Stimulated activated CD8-positive, alpha-beta memory T cell treated with anti-CD3 and anti-CD28 coated beads, Interleukin-12 subunit alpha, Interleukin-12 subunit beta, amount 100 ng/mL, for 24 hours (primary cell): ENCODE data around the gene TBL1X.

ENCODE experiments used
- DNase-seq: peaks from one replicate; pipeline ENCODE4 v3.0.0-alpha.2; 2020; ENCODE audit errors: extremely low read depth

The TBL1X gene

DNA sequence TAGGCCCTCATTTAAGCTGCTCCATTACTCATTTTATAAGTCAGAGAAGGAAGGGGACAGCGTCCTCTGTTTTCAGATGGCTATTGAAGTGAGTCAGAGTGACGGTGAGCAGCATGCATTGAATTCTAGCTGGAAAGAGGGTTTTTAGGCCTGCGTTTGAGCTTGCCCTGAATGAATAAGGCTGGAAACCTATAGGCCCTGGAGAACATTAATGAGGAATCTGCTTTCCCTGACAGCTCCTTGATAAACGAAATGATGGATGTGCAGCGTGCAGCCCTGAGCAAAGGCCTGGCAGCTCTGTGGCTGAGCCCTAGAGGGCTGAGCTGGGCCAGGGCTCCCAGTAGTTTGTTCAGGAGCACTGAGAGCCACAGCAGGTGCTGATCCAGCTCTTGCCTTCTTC, 33.4 kb downstream of the TBL1X start:
- DNase-seq, result no peak

- no peak for DNase-seq
Measured at GRCh38 chrX:9500584-9500983, 35.7 kb downstream of the TBL1X start.

GRCh38 chrX:9501362-9501761, 36.5 kb downstream of the TBL1X start:
- no peak for DNase-seq

DNA sequence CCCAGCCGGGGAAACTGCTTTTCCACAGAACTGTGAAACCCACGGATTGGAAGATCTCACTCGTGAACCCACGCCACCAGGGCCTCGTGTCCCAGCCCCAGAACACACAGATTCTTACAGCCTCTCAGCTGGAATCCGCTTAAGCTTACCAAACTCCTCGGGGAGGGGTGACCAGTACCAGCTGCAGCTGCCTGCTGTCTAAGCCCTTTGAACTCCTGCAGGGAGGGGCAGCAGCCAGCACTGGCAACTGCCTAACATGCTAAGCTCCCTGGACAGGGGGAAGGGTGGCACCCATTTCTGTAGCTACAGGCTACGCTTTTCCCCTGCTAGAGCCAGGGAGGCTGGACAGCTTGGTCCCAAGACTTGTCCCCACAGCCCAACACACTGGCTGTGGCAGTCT, 38.4 kb downstream of the TBL1X start:
- DNase-seq, result no peak

- no peak for DNase-seq
Measured at GRCh38 chrX:9510366-9510765, 45.5 kb downstream of the TBL1X start.

- DNase-seq, result no peak
Measured at GRCh38 chrX:9510980-9511379, 46.1 kb downstream of the TBL1X start.

DNA sequence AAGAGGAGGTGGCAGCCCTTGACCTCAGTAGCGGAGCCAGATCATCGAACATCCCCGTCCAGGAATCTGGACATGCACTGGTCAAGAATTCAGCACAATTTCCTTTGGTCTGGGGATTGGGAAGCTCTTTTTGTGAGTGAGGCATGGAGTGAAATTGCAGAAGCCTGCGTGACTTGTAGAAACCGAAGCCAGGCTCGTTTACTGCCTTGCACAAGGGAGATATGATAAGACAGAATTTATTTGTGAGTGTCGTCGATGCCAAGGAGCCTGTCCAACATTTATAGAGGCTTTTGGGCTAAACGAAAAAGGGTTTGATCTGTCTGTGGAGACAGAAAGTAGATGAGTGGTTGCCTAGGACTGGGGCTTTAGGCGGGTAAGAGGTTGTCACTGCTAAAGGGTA, 50.6 kb downstream of the TBL1X start:
- DNase-seq, result no peak

- DNase-seq, result no peak
Measured at GRCh38 chrX:9515973-9516538, 51.2 kb downstream of the TBL1X start.

GRCh38 chrX:9516635-9517034, 51.8 kb downstream of the TBL1X start:
- DNase-seq, result no peak

GRCh38 chrX:9518051-9518450, 53.2 kb downstream of the TBL1X start:
- DNase-seq, result no peak

DNA sequence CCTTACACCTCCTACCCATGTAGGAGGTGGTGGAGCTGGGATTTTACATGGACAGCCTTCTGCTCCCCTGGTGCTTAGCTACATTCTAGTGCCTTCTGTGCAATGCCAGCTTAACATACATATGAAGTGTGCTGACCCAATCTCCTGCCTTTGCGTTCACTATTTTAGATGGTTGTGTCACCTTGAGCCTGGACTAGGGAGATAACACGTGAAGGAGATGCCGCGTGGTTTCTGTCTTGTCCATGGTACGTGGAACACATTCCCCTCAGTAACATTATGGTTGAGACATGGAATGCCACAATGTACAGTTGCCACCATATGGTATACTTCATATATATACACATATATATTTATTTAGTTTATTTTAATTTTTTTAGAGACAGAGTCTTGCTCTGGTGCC, 54.0 kb downstream of the TBL1X start:
- DNase-seq, result no peak

DNA sequence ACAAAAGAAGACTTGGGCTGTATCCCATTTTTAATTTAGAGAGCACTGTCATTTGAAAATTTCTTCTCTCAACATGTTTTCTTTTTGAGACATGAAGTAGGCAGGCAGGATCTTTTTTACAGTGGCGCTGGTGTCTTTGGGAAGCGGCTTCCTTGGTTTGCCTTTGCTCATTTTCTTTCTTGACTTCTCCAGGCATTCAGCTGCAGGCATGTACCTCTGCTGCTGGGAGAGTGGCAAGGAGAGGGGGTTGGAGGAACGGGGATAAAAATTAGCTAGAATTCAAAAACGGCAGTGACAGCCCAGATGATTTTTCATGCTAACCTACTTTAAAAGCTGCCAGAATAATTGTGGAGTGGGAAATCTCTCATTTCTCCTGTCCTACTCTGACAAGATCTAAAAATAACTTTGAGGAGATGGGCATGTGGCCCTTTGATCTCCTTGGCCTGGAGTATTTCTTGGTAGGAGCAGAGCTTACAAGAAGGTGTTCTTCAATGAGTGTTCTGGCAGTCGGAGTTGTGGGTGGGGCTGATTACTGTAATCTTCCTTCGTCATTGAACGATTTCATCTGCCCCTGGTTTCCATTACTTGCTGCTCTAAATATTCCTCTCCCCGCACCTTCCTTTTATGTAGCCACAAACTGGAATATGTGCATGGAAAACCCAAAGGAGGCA, 54.8 kb downstream of the TBL1X start:
- no peak for DNase-seq

- no peak for DNase-seq
Measured at GRCh38 chrX:9520217-9520590, 55.3 kb downstream of the TBL1X start.

GRCh38 chrX:9522378-9523155, 57.7 kb downstream of the TBL1X start:
- no peak for DNase-seq

- DNase-seq, result no peak
Measured at GRCh38 chrX:9525511-9526248, 60.8 kb downstream of the TBL1X start.

DNA sequence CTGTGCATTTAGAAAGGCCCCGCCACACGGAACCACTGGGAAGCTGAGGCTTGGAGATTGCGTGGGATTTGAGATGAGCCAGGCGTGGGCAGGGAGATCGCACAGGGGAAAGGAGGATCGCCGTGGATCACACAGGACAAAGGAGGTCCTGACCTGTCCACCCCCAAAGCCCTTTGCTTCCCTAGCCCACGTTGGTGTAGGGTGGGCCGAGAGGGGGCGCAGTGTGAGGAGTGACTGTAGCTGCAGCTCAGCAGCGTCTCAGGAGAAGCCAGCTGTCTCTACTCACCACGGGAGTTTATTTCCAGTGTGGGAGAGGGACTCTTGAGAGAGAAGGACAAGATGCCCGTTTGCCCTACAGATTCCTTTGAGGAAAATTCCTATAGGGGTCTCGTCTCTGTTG, 62.1 kb downstream of the TBL1X start:
- no peak for DNase-seq

- DNase-seq, result no peak
Measured at GRCh38 chrX:9528498-9528897, 63.6 kb downstream of the TBL1X start.

GRCh38 chrX:9529223-9529622, 64.4 kb downstream of the TBL1X start:
- no peak for DNase-seq

GRCh38 chrX:9530848-9531274, 66.0 kb downstream of the TBL1X start:
- no peak for DNase-seq

DNA sequence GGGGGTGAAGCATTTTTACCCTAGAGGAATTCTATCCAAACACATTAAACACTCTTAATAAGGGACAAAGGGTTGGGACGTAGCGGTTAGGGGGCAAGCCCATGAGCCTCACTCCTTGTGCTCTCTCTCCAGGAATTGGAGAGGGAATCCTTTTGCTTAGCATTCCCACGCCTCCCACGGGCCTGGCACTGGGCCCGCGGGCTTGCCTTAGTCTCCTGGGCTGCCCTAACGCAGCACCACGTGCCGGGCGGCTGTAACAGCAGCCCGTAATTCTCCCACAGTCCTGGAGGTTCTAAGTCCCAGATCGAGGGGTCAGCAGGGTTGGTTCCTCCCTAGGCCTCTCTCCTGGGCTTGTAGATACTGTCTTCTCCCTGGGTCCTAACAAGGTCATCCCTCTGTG, 67.5 kb downstream of the TBL1X start:
- no peak for DNase-seq

- no peak for DNase-seq
Measured at GRCh38 chrX:9533611-9534010, 68.8 kb downstream of the TBL1X start.

DNA sequence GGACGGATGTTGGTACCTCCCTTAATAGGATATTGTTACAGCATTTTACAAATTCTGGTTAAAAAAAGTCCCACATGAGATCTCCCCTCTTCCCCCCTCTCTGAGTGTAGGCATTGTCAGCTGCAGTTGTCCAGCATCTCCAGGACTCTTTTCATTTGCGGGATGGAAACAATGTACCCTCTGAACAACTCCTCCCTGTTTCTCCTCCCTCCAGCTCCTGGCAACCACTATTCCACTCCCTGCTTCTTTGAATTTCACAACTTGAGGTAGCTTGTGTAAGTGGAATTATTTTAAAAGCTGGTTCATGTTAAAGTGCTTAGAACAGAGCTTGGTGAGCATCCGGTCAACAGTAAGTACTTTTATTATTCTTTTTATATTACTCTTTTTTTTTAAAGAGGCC, 69.8 kb downstream of the TBL1X start:
- no peak for DNase-seq

DNA sequence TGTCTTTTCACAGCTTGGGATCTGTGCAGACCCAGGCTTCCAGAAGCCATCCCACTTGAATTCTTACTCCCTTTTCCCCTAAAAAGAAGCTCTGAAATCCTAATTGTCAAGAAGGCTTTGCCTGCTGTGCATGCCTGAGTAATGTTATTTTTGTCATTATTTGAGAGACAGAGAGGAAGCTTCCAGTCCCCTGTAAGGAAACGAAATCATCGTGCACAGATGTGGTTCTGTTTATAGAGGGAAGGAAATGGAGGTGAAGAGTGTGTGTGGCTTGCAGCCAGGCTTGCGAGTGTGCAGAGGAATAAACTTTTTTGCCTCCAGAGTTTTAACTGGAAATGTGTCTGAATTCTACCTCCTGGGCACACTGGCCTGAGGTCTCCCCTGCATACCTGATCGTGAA, 70.2 kb downstream of the TBL1X start:
- no peak for DNase-seq
